Fibroblast of the aortic adventitia (primary cell): ENCODE data around the gene EYS. TPM values are rescaled to one million over a fixed set of nuclear protein-coding genes. Genes with fewer than 3 reads are reported as not detected.
A peak's percentile ranks its signal among the peaks of the same experiment; 100 is the strongest.
"Not testable (repeated sequence)": the region's sequence is repeated elsewhere in the genome, so short reads cannot be mapped to it uniquely, and the experiment has no call there.

ENCODE experiments used
- DNase-seq: peaks from one replicate; pipeline ENCODE4 v3.0.0-alpha.2; 2010; ENCODE audit warnings: low read depth
- H3K4me3 ChIP-seq: 2 replicates; pipeline ENCODE4 v1.5.1; 2011; ENCODE audit warnings: low read depth, mild to moderate bottlenecking, control low read depth, low read length, moderate library complexity
- total RNA-seq: library from RNA; depleted of rRNA; stranded (reverse); fragments of >200 nt; gene quantifications from 2 replicates; pipeline ENCODE4 v1.2.3, GENCODE V29; 2012; ENCODE audit warnings: low replicate concordance
- TF ChIP-seq, protein P1 (sequence below): IDR thresholded peaks from 2 replicates; pipeline ENCODE4 v1.5.1; 2011; ENCODE audit warnings: mild to moderate bottlenecking, low read length, control low read depth, inconsistent platforms; ENCODE audit not compliant: insufficient read depth

The EYS gene
- total RNA-seq, 1 donor: 0.09 TPM

DNA sequence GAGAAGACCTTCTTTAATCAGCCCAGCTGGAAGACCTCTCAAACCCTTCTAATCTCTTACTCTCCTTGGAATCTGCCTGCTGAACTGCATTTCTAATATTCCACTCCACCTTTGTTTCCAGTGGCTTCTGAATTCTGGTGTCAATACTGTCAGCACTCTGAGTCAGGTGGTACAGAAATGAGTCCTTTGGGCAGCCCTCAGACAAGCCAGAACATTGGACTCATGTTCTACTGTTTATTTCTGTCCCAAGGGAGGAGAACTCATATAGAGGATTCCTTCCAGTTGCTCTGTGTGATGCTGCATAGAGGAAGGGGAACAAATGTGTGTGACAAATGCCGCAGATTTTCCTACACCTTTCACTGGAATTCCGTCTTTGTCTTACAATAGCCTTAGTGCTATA is 1956.6 kb downstream of the EYS start:
- no peak for DNase-seq
- H3K4me3 ChIP-seq: no peak overlapping the region
- TF ChIP-seq, protein P1, sequence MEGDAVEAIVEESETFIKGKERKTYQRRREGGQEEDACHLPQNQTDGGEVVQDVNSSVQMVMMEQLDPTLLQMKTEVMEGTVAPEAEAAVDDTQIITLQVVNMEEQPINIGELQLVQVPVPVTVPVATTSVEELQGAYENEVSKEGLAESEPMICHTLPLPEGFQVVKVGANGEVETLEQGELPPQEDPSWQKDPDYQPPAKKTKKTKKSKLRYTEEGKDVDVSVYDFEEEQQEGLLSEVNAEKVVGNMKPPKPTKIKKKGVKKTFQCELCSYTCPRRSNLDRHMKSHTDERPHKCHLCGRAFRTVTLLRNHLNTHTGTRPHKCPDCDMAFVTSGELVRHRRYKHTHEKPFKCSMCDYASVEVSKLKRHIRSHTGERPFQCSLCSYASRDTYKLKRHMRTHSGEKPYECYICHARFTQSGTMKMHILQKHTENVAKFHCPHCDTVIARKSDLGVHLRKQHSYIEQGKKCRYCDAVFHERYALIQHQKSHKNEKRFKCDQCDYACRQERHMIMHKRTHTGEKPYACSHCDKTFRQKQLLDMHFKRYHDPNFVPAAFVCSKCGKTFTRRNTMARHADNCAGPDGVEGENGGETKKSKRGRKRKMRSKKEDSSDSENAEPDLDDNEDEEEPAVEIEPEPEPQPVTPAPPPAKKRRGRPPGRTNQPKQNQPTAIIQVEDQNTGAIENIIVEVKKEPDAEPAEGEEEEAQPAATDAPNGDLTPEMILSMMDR: no peak

DNA sequence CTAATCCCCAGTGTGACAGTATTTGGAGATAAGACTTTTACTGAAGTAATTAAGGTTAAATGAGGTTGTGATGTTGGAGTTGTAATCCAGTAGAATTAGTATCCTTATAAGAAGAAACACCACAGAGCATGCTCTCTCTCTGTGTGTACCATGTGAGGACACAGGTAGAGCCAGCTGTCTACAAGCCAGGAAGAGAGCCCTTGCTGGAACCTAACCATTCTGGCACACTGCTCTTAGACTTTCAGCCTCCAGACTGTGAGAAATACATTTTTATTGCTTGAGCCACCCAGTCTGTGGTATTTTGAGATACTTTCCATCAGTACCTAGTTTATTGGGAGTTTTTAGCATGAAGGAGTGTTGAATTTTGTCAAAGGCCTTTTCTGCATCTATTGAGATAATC is 1961.2 kb downstream of the EYS start:
- TF ChIP-seq, protein P1: no peak
- DNase-seq: peak; percentile 49
- H3K4me3 ChIP-seq: no peak overlapping the region

DNA sequence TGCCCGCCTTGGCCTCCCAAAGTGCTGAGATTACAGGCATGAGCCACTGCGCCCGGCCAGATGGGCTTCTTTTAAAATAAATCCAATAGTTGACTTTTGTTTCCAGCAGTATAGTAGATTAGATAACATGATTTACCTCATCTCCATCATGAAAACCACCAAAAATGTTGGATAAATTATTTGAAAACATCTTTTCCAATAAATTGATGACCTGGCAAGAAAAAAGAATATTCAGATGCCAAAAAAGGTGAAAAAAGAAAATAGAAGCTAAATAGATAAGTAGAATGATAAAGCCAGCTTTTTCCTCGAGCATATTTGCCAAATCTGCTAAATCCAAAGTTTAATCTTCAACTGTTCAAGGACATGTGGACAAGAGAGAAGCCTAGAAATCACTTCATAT is 1962.2 kb downstream of the EYS start:
- no peak overlapping the region for H3K4me3 ChIP-seq
- no peak for DNase-seq
- TF ChIP-seq, protein P1: no peak

DNA sequence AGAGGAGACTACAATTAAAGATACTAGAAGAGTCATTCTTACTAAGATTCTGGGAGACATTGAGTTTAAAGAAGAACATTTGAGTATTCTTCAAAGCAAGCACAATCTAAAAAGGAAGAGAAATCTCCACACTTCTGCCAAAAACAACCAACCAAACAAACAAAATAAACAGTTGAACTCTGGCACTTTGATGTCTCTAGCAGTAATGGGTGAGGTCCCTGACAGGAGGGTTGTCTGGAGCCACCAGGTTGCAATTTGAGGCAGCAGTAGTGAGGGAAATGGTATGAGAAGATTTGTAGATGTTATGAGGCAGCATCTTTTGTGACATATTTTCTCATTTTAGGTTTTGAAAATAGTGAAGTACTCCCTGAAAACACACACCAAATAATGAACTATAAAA is 1963.3 kb downstream of the EYS start:
- TF ChIP-seq, protein P1: no peak
- H3K4me3 ChIP-seq: no peak overlapping the region
- no peak for DNase-seq

DNA sequence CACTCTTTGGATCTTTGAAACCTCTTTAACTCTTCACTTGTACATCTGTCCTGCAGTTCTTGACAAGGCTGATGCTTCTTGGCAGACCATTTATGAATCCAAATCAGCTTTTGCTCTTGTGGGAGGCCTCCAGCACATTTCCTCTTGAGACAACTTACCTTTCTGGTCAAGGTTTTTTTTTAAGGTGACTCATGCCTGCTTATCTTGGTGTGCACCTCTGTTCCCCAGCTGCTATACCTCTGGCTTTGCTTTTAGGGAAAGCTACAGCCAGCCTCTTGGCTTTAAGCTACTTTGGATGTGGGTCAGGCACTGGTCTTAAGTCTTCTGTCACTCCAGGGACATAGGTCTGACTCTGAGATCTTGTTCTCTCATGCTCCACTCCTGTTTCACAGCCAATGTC is 1965.0 kb downstream of the EYS start:
- TF ChIP-seq, protein P1: no peak
- no peak overlapping the region for H3K4me3 ChIP-seq
- no peak for DNase-seq

DNA sequence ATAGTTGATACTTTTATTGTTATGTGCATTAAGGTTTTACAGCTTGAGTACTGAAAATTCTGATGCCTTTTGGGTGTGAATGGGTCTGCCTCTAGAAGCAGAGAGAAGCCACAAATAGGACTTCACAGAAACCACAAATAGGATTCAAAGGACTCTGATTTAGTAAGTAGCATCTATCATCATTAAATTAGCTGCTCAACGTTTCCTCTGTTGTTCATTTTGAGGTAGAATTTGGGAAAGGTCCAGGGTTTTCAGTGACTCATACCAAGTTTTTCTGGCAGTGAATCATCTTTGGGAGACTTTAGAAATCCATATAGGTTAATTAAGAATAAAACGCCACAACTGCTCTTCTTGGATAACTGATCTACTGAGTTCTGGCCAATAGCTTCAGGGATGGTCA is 1966.3 kb downstream of the EYS start:
- no peak overlapping the region for H3K4me3 ChIP-seq
- TF ChIP-seq, protein P1: no peak
- DNase-seq: peak; percentile 83

DNA sequence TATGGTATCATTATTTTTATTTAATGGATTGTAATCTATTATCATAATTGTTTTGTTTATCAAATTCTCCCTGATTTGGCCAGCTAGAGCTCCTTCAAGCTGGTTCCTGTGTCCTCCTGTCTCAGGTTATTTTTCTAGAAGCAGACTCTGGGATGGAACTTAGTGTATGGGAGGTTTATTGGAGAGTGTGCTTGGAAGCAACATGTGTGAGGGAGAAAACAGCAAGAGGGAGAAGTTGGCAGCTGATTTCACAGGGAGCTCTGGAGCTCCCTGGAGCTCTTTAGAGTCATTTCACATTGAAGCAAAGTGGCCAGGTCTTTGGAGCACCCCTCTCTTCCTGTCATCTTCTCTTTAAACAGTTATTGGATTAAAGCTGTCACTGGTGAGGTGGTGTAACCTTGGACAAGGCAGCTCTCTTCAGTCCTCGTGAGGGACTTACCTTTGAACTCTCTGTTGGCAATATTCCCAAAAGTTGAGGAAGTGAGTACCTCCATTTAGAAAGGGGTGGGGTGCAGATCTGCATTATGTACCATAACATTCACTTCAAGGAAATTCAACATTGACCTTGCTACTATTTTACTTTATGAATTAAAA is 1967.8 kb downstream of the EYS start:
- no peak overlapping the region for H3K4me3 ChIP-seq
- no peak for DNase-seq

DNA sequence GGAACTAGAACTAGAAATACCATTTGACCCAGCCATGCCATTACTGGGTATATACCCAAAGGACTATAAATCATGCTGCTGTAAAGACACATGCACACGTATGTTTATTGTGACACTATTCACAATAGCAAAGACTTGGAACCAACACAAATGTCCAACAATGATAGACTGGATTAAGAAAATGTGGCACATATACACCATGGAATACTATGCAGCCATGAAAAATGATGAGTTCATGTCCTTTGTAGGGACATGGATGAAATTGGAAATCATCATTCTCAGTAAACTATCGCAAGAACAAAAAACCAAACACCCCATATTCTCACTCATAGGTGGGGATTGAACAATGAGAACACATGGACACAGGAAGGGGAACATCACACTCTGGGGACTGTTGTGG is 1968.8 kb downstream of the EYS start:
- DNase-seq, H3K4me3 ChIP-seq: not testable (repeated sequence)

More for the DNA sequence above, 1967.8 kb downstream of the EYS start:
- TF ChIP-seq, protein P1: no peak
